HG03460 (cell line): ENCODE results near the gene ATP6V1A.

Source experiments
- ATAC-seq: cut with Tn5 transposase; IDR thresholded peaks from one replicate; pipeline ENCODE4 v1.9.1; 2021; ENCODE audit not compliant: unreplicated experiment

Gene ATP6V1A

DNA sequence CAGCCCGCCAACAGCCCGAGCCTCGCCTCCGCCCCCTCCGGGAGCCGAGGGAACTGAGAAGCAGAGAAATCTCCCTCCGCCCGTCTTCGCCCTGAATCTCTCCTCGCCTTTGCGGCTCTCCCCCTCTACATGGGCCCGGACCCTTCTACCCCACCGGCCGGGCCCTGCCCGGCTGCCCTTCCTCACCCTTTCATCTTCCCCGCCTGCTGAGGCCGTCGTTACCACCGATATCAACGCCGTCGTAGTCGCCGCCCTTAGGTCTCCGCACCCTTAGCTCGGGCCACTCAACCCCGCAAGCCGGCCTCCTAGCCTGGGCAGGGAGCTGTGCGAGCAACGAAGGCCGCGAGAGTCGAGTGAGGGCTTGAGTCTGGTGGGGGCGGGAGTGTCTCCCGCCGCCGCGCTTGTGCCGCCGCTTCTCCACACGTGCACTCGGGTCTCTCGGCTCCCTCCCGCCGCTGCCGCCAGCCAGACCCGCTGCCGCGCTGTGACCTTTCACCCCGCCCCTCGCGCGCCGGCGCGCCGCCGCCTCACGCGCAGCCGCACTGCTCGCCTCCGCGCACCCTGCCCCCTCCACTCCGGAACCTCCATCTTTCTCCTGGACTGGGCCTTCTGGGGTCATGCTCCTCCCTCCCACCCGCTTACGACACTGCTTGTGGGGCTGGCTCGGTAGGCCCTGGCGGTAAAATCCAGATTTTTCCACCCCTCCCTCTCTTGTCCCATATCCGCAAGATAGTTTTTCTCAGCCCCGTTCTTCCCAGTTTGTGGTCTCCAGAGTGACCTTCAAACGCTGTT, 883 bp upstream of the ATP6V1A start, which contains the start of gene NAA50:
TSS of gene NAA50 (minus strand) at position 494 of the 792 bp plus-strand sequence. CDS start at position 194, 300 bp downstream.
- peak; percentile 38 for ATAC-seq

GRCh38 chr3:113747283-113748046, 630 bp downstream of the ATP6V1A start:
- ATAC-seq, result no peak

DNA sequence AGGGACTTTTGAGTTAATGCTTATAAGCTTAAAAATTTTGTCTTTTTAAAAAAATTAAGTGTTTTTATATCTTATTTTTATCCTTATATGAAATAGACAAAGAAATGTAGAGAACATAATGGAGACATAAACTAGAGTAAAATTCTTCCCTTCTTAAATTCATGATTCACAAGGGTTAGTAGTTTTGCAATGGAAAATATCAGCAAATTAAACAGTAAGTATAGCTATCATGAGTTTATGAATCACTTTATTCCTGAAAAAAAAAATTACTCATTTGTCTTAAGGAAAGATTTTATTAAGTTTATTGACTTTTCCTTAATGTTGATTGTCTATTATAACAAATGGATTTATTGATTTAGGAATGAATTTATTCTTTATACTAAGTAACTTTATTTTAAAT, 4.3 kb downstream of the ATP6V1A start:
- ATAC-seq, result no peak

DNA sequence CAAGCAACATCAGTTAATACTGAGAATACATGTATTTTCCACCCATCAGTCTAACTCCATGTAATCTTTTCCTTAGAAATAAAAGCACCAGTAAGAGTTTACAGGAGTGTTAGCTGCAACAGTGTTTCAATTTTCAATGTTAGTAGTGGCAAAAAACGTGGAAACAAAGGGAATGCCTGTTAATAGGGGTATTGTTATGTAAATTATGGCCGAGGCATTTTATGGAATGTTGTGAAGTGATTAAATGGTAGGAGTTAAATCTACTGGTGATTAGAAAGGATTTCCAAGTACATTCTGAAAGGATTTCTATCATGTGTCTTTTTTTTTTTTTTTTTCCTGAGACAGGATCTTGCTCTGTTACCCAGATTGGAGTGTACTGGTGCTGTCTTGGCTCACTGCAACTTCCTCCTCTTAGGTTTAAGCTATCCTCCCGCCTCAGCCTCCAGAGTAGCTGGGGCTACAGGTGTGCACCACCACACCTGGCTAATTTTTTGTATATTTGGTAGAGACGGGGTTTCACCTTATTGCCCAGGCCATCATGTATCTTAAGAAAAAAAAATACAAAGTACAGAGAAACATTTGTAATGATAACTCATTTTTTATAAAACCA, 6.6 kb downstream of the ATP6V1A start:
- no peak for ATAC-seq

GRCh38 chr3:113754494-113755159, 7.8 kb downstream of the ATP6V1A start:
- ATAC-seq, result no peak

DNA sequence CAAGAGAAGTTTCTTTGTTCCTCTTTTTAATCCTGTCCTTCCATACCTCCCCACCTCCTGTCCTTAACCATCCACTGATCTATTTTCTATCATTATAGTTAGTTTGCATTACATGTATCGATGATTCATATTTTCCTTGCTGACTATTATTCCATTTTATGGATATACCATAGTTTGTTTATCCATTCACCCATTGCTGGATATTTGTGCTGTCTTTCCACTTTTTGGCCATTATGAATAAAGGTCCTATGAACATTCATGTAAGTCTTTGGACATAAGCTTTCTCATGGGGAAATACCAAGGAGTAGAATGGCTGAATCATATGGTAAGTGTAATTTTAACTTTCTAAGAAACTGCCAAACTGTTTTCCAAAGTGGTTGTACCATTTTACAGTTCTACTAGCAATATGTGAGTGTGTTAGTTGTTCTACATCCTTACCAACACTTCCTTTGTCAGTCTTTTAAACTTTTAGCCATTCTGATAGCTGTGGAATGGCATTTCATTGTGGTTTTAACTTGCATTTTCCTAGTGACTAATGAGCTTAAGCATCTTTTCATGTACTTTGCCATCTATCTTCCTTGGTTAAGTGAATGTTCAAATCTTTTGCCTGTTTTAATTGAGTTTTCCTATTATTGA, 11.7 kb downstream of the ATP6V1A start:
- no peak for ATAC-seq

DNA sequence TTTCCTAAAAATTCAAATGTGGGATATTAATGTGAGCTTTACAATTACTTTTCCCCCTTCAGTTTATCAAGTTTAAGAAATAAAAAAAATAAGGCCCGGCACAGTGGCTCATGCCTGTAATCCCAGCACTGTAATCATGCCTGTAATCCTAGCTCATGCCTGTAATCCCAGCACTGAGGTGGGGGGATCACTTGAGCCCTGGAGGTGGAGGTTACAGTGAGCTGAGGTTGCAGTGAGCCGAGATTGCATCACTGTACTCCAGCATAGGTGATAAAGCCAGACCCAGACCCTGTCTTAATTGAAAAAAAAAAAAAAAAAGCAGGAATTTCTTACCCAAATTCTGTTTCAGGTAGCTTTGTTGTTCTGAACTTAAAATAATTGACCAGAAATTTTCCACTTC, 17.9 kb downstream of the ATP6V1A start:
- ATAC-seq, result no peak

GRCh38 chr3:113769551-113769950, 22.7 kb downstream of the ATP6V1A start:
- ATAC-seq, result peak; percentile 92

- ATAC-seq, result no peak
These were observed 25.2 kb downstream of the ATP6V1A start for GRCh38 chr3:113771993-113772392.

DNA sequence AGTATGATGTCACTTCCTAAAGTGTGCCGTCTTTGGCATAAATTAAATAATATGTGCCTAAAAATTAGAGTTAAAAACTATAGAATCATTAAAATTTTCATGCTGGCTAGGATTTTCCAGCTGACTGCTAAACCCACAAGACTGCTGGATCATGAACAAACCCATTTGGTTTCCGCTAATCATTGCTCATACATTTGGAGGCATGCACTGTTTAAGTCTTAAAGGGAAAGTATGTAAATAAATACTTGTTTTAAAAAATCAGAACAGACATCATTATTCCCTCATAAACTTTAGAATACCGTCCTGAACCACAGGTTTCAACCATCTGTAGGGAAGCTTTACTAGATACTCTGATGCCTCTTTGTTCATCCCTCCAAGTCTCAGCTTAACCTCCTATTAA, 26.5 kb downstream of the ATP6V1A start:
- no peak for ATAC-seq

GRCh38 chr3:113775516-113775915, 28.7 kb downstream of the ATP6V1A start:
- ATAC-seq, result no peak

GRCh38 chr3:113776564-113776963, 29.7 kb downstream of the ATP6V1A start:
- ATAC-seq, result no peak

DNA sequence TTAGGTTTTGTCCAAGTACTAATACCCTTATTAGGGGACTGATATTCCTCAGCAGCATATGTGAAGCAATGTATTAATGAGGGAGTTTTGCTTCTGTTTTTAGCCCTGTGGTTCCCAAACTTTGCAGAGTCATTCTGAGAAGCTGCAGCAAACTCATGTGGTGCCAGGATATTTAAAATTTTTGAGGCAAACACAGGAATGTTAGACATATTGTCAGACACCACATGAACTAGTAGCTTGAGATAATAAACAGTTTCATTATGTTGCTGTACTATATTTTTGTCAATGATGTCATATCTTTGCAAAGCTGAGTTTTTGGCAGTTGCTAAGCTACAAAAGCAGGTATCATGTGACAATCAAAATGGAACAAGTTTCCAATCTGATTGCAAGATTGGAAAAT, 36.6 kb downstream of the ATP6V1A start:
- peak; percentile 78 for ATAC-seq

DNA sequence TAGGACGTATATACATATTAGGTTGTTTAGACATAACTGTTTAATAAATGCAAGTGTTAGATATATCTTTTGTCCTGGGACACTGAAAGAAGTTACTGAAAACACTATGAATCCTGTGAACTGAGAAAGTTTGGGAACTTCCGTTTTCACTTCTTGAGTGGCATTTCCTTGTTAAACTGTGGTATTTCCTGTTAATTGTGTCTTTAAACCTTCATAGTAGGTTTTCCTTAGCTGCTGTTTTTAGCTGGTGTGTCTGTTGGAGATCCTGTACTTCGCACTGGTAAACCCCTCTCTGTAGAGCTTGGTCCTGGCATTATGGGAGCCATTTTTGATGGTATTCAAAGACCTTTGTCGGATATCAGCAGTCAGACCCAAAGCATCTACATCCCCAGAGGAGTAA, 37.1 kb downstream of the ATP6V1A start:
- no peak for ATAC-seq

DNA sequence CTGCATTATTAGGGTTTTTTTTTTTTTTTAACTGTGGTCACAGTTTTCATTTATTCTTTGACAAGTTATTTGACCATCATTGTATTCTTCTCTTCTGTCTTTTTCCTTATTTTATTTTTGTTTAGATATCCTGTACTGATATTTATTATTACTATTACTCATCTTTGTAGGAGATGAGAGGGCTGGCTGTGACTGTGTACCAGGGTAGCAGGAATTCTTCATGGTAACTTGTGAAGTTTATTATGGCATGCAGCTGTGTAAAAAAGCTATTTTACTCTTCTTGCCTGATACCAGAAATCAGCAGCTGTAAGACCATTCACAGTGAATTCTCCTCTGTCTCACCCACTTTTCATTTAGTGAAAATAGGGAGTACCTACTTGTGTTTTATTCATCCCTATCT, 44.5 kb downstream of the ATP6V1A start:
- no peak for ATAC-seq

DNA sequence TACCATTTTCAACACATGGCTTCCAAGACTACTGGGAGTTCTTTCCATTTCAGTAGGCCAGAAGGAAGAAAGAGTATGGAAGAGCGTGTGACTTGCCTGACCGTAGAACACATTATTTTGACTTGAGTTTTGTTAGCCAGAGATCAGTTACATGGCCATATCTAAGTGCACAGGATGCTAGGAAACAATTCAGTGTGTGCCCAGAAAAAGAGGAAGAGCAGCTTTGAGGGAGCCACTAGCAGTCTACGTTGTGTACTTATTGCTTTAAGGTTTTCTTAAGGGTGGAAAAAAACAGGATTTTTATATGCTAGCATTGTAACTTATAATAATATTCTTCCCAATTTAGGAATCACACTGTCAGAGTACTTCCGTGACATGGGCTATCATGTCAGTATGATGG, 47.7 kb downstream of the ATP6V1A start:
- ATAC-seq, result no peak

- ATAC-seq, result no peak
These were observed 48.9 kb downstream of the ATP6V1A start for GRCh38 chr3:113795693-113796092.

- peak; percentile 69 for ATAC-seq
These were observed 56.1 kb downstream of the ATP6V1A start for GRCh38 chr3:113802795-113803455.

GRCh38 chr3:113804661-113805060, 57.8 kb downstream of the ATP6V1A start:
- peak; percentile 50 for ATAC-seq

- ATAC-seq, result no peak
These were observed 58.4 kb downstream of the ATP6V1A start for GRCh38 chr3:113805249-113805648.
